Lower leg skin (tissue), 3 donors: ENCODE results near the gene PTGER1.

Source experiments
- POLR2A ChIP-seq, 2 donors: fragments of 450-650 bp; IDR thresholded peaks; one replicate each; pipeline ENCODE4 v1.6.1; 2016 to 2017; ENCODE audit warnings: antibody characterized with exemption in 2 of 2, mild to moderate bottlenecking in 1 of 2, moderate library complexity in 1 of 2
- TF ChIP-seq, protein P1 (sequence below), 3 donors: fragments of 450-650 bp; IDR thresholded peaks; one replicate each; pipeline ENCODE4 v1.5.1; 2016; ENCODE audit warnings: antibody characterized with exemption in 3 of 3, mild to moderate bottlenecking in 3 of 3, moderate library complexity in 2 of 3

GRCh38 chr19:14472202-14472938 lies 2.8 kb downstream of the PTGER1 start:
- TF ChIP-seq, protein P1, sequence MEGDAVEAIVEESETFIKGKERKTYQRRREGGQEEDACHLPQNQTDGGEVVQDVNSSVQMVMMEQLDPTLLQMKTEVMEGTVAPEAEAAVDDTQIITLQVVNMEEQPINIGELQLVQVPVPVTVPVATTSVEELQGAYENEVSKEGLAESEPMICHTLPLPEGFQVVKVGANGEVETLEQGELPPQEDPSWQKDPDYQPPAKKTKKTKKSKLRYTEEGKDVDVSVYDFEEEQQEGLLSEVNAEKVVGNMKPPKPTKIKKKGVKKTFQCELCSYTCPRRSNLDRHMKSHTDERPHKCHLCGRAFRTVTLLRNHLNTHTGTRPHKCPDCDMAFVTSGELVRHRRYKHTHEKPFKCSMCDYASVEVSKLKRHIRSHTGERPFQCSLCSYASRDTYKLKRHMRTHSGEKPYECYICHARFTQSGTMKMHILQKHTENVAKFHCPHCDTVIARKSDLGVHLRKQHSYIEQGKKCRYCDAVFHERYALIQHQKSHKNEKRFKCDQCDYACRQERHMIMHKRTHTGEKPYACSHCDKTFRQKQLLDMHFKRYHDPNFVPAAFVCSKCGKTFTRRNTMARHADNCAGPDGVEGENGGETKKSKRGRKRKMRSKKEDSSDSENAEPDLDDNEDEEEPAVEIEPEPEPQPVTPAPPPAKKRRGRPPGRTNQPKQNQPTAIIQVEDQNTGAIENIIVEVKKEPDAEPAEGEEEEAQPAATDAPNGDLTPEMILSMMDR (IDR thresholded peaks at IDR 0.05), result peak in 1 of 3 donors; percentile 87
- no peak for TF ChIP-seq POLR2A (IDR thresholded peaks at IDR 0.05)
